DND-41 (cell line): ENCODE data around the gene NRXN3.

Experiments
- ATAC-seq: fragments of 200-7000 bp; cut with Tn5 transposase; 3 replicates; pipeline ENCODE4 v1.9.1; 2021; ENCODE audit warnings: low read depth; ENCODE audit not compliant: insufficient read depth
- DNase-seq: peaks from one replicate; pipeline ENCODE4 v3.0.0-alpha.2; 2020
- H2AFZ ChIP-seq: 2 replicates; pipeline ENCODE4 v1.6.0; 2012; ENCODE audit warnings: low read depth, low read length
- H3K27ac ChIP-seq: 2 replicates; pipeline ENCODE4 v1.5.1; 2012; ENCODE audit warnings: low read length, inconsistent platforms
- H3K27me3 ChIP-seq: fragments of 200-600 bp; sonication (generic); 2 replicates; pipeline ENCODE4 v1.6.0; 2012; ENCODE audit warnings: low read length, mild to moderate bottlenecking, inconsistent platforms; ENCODE audit not compliant: insufficient read depth, poor library complexity
- H3K36me3 ChIP-seq: 2 replicates; pipeline ENCODE4 v1.5.1; 2012; ENCODE audit warnings: low read length, inconsistent platforms; ENCODE audit not compliant: insufficient read depth
- H3K4me1 ChIP-seq: 2 replicates; pipeline ENCODE4 v1.5.1; 2012; ENCODE audit warnings: mild to moderate bottlenecking, low read length; ENCODE audit not compliant: insufficient read depth
- H3K4me2 ChIP-seq: 2 replicates; pipeline ENCODE4 v1.6.0; 2012; ENCODE audit warnings: mild to moderate bottlenecking, moderate library complexity, low read length, inconsistent platforms; ENCODE audit not compliant: insufficient read depth
- H3K4me3 ChIP-seq, 2 experiments: fragments of 200-600 bp in 1 of 2; shearing (Covaris generic) in 1 of 2; 2 replicates each; pipeline ENCODE4 v1.5.1; 2012 to 2016; ENCODE audit warnings: inconsistent platforms in 2 of 2, low read length in 2 of 2, mild to moderate bottlenecking in 2 of 2, low read depth in 1 of 2, moderate library complexity in 1 of 2
- H3K79me2 ChIP-seq: 2 replicates; pipeline ENCODE4 v1.6.0; 2012; ENCODE audit warnings: low read length, inconsistent platforms; ENCODE audit not compliant: insufficient read depth
- H3K9ac ChIP-seq: 2 replicates; pipeline ENCODE4 v1.6.0; 2012; ENCODE audit warnings: low read depth, mild to moderate bottlenecking, inconsistent platforms, low read length, moderate library complexity
- H3K9me3 ChIP-seq: 2 replicates; pipeline ENCODE4 v1.5.1; 2012; ENCODE audit warnings: low read length, moderate library complexity, mild to moderate bottlenecking, inconsistent platforms; ENCODE audit not compliant: insufficient read depth, severe bottlenecking
- H4K20me1 ChIP-seq: 2 replicates; pipeline ENCODE4 v1.6.0; 2012; ENCODE audit warnings: low read length; ENCODE audit not compliant: insufficient read depth
- CTCF ChIP-seq: IDR thresholded peaks from 2 replicates; pipeline ENCODE4 v1.5.1; 2012; ENCODE audit warnings: borderline replicate concordance, low read length, moderate library complexity, mild to moderate bottlenecking; ENCODE audit not compliant: poor library complexity, severe bottlenecking; ENCODE audit errors: extremely low read depth
- EZH2 ChIP-seq: IDR thresholded peaks from 3 replicates; pipeline ENCODE4 v1.6.1; 2012; ENCODE audit warnings: borderline replicate concordance, low read depth, mild to moderate bottlenecking, moderate library complexity, low read length, inconsistent platforms; ENCODE audit not compliant: severe bottlenecking

The NRXN3 gene

GRCh38 chr14:79167957-79168356, 997.8 kb downstream of the NRXN3 start:
- ATAC-seq: no peak
- H2AFZ ChIP-seq: no peak overlapping the region
- no peak overlapping the region for H3K27ac ChIP-seq
- H3K79me2 ChIP-seq: no peaks in the 10 kb centered on the region
- no peaks in the 10 kb centered on the region for H3K4me1 ChIP-seq
- H3K36me3 ChIP-seq: no peaks in the 10 kb centered on the region
- no peaks in the 10 kb centered on the region for H4K20me1 ChIP-seq
- no peak overlapping the region for H3K4me2 ChIP-seq
- DNase-seq: no peak
- no peak overlapping the region for H3K9ac ChIP-seq
- H3K27me3 ChIP-seq: no peaks in the 10 kb centered on the region
- no peak overlapping the region for H3K4me3 ChIP-seq
- H3K9me3 ChIP-seq: no peaks in the 10 kb centered on the region
- no peak for TF ChIP-seq EZH2
- TF ChIP-seq CTCF: no peak

- no peaks in the 10 kb centered on the region for H3K9me3 ChIP-seq
- no peak overlapping the region for H2AFZ ChIP-seq
- no peaks in the 10 kb centered on the region for H3K36me3 ChIP-seq
- no peak overlapping the region for H3K27ac ChIP-seq
- H3K9ac ChIP-seq: no peak overlapping the region
- ATAC-seq: no peak
- H3K27me3 ChIP-seq: no peaks in the 10 kb centered on the region
- H4K20me1 ChIP-seq: no peaks in the 10 kb centered on the region
- no peaks in the 10 kb centered on the region for H3K79me2 ChIP-seq
- no peak for TF ChIP-seq CTCF
- TF ChIP-seq EZH2: no peak
- no peak for DNase-seq
- H3K4me2 ChIP-seq: no peak overlapping the region
- H3K4me1 ChIP-seq: no peaks in the 10 kb centered on the region
- H3K4me3 ChIP-seq: no peak overlapping the region
These were observed 1005.5 kb downstream of the NRXN3 start for GRCh38 chr14:79175671-79176070.

GRCh38 chr14:79177106-79177505, 1006.9 kb downstream of the NRXN3 start:
- Histone ChIP-seq H3K4me2 (no peak overlapping the region), H3K4me1 (no peaks in the 10 kb centered on the region), H3K27ac (no peak overlapping the region), H3K79me2 (no peaks in the 10 kb centered on the region), H3K9ac (no peak overlapping the region), H3K27me3 (no peaks in the 10 kb centered on the region), H3K9me3 (no peaks in the 10 kb centered on the region), H4K20me1 (no peaks in the 10 kb centered on the region), H3K4me3 (no peak overlapping the region), H2AFZ (no peak overlapping the region), H3K36me3 (no peaks in the 10 kb centered on the region)
- DNase-seq (no peak), ATAC-seq (no peak)
- TF ChIP-seq EZH2: no peak
- no peak for TF ChIP-seq CTCF

- H3K4me1 ChIP-seq: no peaks in the 10 kb centered on the region
- no peak for DNase-seq
- no peak overlapping the region for H3K27ac ChIP-seq
- no peak overlapping the region for H2AFZ ChIP-seq
- no peak overlapping the region for H3K9ac ChIP-seq
- H4K20me1 ChIP-seq: no peaks in the 10 kb centered on the region
- no peaks in the 10 kb centered on the region for H3K9me3 ChIP-seq
- H3K4me3 ChIP-seq: no peak overlapping the region
- ATAC-seq: no peak
- no peaks in the 10 kb centered on the region for H3K27me3 ChIP-seq
- TF ChIP-seq CTCF (no peak), EZH2 (no peak)
- no peaks in the 10 kb centered on the region for H3K36me3 ChIP-seq
- no peaks in the 10 kb centered on the region for H3K79me2 ChIP-seq
- H3K4me2 ChIP-seq: no peak overlapping the region
These were observed 1008.5 kb downstream of the NRXN3 start for GRCh38 chr14:79178719-79179118.
